HCT116 (cell line): ENCODE results near the gene SPTB. TPM values are rescaled to one million over a fixed set of nuclear protein-coding genes. Genes with fewer than 3 reads are reported as not detected.

Experiments
- ATAC-seq: fragments of 200-7000 bp; cut with Tn5 transposase; 2 replicates; pipeline ENCODE4 v1.9.1; 2020; ENCODE audit warnings: mild to moderate bottlenecking, moderate library complexity
- BruUV-seq: library from RNA; stranded (reverse); fragments of 400-500 nt; replicated peaks from 2 replicates; lab custom pipeline; 2021; lab: Mats Ljungman, UMichigan
- CTCF ChIA-PET: fragments of 300-600 bp; sonication (Branson Sonifier 250); formaldehyde crosslinking; loops from one replicate; lab custom pipeline; 2021; ENCODE audit warnings: antibody characterized with exemption; lab: Charles Lee
- POLR2A ChIA-PET: fragments of 300-600, 350-600 bp; sonication (Branson Sonifier 250); formaldehyde crosslinking; loops from one replicate; lab custom pipeline; 2021; ENCODE audit warnings: antibody characterized with exemption; lab: Charles Lee
- RAD21 ChIA-PET, 2 experiments: fragments of 300-600 bp; sonication (Branson Sonifier 250); formaldehyde crosslinking; loops; one replicate each; lab custom pipeline; 2023; ENCODE audit warnings: low total read pairs in 2 of 2; ENCODE audit not compliant: uncharacterized antibody in 2 of 2, unreplicated experiment in 2 of 2, low non-redundant PET in 1 of 2; lab: Charles Lee
- DNase-seq: peaks from one replicate; pipeline ENCODE4 v3.0.0-alpha.2; 2010; ENCODE audit warnings: low read depth, low spot score
- H2AFZ ChIP-seq: fragments of 200-600 bp; shearing (Covaris generic), sonication (generic); 2 replicates; pipeline ENCODE4 v1.6.1; 2017; ENCODE audit warnings: low read depth, mixed run types, mixed read lengths, antibody characterized with exemption, low read length; ENCODE audit not compliant: poor library complexity, severe bottlenecking
- H3K27ac ChIP-seq: 2 replicates; pipeline ENCODE4 v1.5.1; 2012; ENCODE audit warnings: low read depth, low read length
- H3K27me3 ChIP-seq: fragments of 200-600 bp; sonication (generic); 2 replicates; pipeline ENCODE4 v1.6.1; 2016; ENCODE audit warnings: mixed run types, low read length, mixed read lengths; ENCODE audit not compliant: insufficient read depth
- H3K36me3 ChIP-seq, 2 experiments: fragments of 200-500 bp in 1 of 2; fragments of 200-600 bp in 1 of 2; sonication (Bioruptor generic) in 1 of 2; sonication (generic) in 1 of 2; 2 replicates each; pipeline versions ENCODE4 v1.5.1 to v1.6.1; 2014 to 2016; ENCODE audit warnings: low read length in 2 of 2, inconsistent platforms in 1 of 2, mixed read lengths in 1 of 2, mixed run types in 1 of 2; ENCODE audit not compliant: insufficient read depth in 2 of 2, control insufficient read depth in 1 of 2
- H3K4me1 ChIP-seq, 2 experiments: fragments of 200-600 bp in 1 of 2; sonication (generic) in 1 of 2; 2 replicates each; pipeline versions ENCODE4 v1.5.1 to v1.6.1; 2012 to 2017; ENCODE audit warnings: low read length in 2 of 2, inconsistent platforms in 1 of 2, mild to moderate bottlenecking in 1 of 2, mixed read lengths in 1 of 2, mixed run types in 1 of 2, moderate library complexity in 1 of 2; ENCODE audit not compliant: insufficient read depth in 2 of 2, control insufficient read depth in 1 of 2
- H3K4me2 ChIP-seq: fragments of 200-600 bp; sonication (generic); 2 replicates; pipeline ENCODE4 v1.6.1; 2017; ENCODE audit warnings: mixed run types, low read length, mixed read lengths
- H3K4me3 ChIP-seq, 2 experiments: fragments of 200-600 bp in 1 of 2; sonication (generic) in 1 of 2; replicated peaks in 1 of 2; 2 replicates each; pipeline ENCODE4 v1.5.1; 2011 to 2016; ENCODE audit warnings: low read length in 2 of 2, control low read depth in 1 of 2, low read depth in 1 of 2, mild to moderate bottlenecking in 1 of 2, mixed read lengths in 1 of 2, mixed run types in 1 of 2
- H3K79me2 ChIP-seq: fragments of 200-600 bp; sonication (generic); 2 replicates; pipeline ENCODE4 v1.6.1; 2017; ENCODE audit warnings: mild to moderate bottlenecking, mixed run types, low read length, moderate library complexity, mixed read lengths; ENCODE audit not compliant: insufficient read depth
- H3K9ac ChIP-seq: fragments of 200-600 bp; sonication (generic); 2 replicates; pipeline ENCODE4 v1.6.1; 2016; ENCODE audit warnings: low read length, mixed read lengths
- H3K9me2 ChIP-seq: fragments of 200-600 bp; sonication (generic), shearing (Covaris generic); 2 replicates; pipeline ENCODE4 v1.6.1; 2017; ENCODE audit warnings: mixed run types, mild to moderate bottlenecking, moderate library complexity; ENCODE audit not compliant: insufficient read depth
- H3K9me3 ChIP-seq, 2 experiments: fragments of 200-500 bp in 1 of 2; fragments of 200-600 bp in 1 of 2; sonication (Bioruptor generic) in 1 of 2; sonication (generic) in 1 of 2; 2 replicates each; pipeline ENCODE4 v1.6.1; 2014 to 2017; ENCODE audit warnings: low read length in 2 of 2, mixed read lengths in 2 of 2, inconsistent platforms in 1 of 2, low read depth in 1 of 2, mild to moderate bottlenecking in 1 of 2, mixed run types in 1 of 2, moderate library complexity in 1 of 2; ENCODE audit not compliant: control insufficient read depth in 1 of 2, insufficient read depth in 1 of 2
- H4K20me1 ChIP-seq: fragments of 200-600 bp; sonication (generic), shearing (Covaris generic); 2 replicates; pipeline ENCODE4 v1.6.1; 2017; ENCODE audit warnings: mixed run types, mild to moderate bottlenecking, moderate library complexity; ENCODE audit not compliant: insufficient read depth
- CBX3 ChIP-seq: IDR thresholded peaks from 2 replicates; pipeline ENCODE4 v1.6.1; 2012; ENCODE audit warnings: low read depth
- ELF1 ChIP-seq: IDR thresholded peaks from 2 replicates; pipeline ENCODE4 v1.6.1; 2012; ENCODE audit warnings: low read depth, borderline replicate concordance
- EZH2 ChIP-seq: fragments of 200-600 bp; sonication (generic); IDR thresholded peaks from 2 replicates; pipeline ENCODE4 v1.6.1; 2017; ENCODE audit warnings: antibody characterized with exemption, mixed run types
- EZH2phosphoT487 ChIP-seq: fragments of 200-600 bp; IDR thresholded peaks from 2 replicates; pipeline ENCODE4 v1.6.1; 2018; ENCODE audit warnings: antibody characterized with exemption, borderline replicate concordance
- POLR2AphosphoS5 ChIP-seq: IDR thresholded peaks from 2 replicates; pipeline ENCODE4 v1.6.1; 2011; ENCODE audit warnings: mild to moderate bottlenecking, low read depth, low read length, moderate library complexity
- SIN3A ChIP-seq: IDR thresholded peaks from 2 replicates; pipeline ENCODE4 v1.6.1; 2012; ENCODE audit warnings: low read depth
- TCF7L2 ChIP-seq: IDR thresholded peaks from 2 replicates; pipeline ENCODE4 v1.7.0; 2011; ENCODE audit warnings: borderline replicate concordance, inconsistent platforms; ENCODE audit not compliant: insufficient read depth, insufficient read length; ENCODE audit errors: extremely low read depth
- YY1 ChIP-seq: IDR thresholded peaks from 2 replicates; pipeline ENCODE4 v1.6.1; 2011; ENCODE audit warnings: low read length, low read depth, moderate library complexity, mild to moderate bottlenecking; ENCODE audit not compliant: insufficient replicate concordance; ENCODE audit errors: extremely low read depth
- ZFX ChIP-seq: fragments of 450-650 bp; IDR thresholded peaks from 2 replicates; pipeline ENCODE4 v1.6.1; 2017
- ZNF274 ChIP-seq: fragments of 200-500 bp; sonication (Bioruptor generic); IDR thresholded peaks from 2 replicates; pipeline ENCODE4 v1.6.1; 2014; ENCODE audit warnings: mild to moderate bottlenecking, low read depth, low read length, inconsistent platforms
- intact Hi-C: fragments of 100-400 bp; cut with micrococcal nuclease; formaldehyde crosslinking; loops from 2 replicates; pipeline ENCODE4 v1.10.0; 2022
- total RNA-seq: library from RNA; stranded (reverse); gene quantifications from one replicate; pipeline ENCODE4 v1.2.1, GENCODE V29; 2021; ENCODE audit not compliant: unreplicated experiment
- TF ChIP-seq, protein P1 (sequence below): IDR thresholded peaks from 2 replicates; pipeline ENCODE4 v1.6.1; 2011; ENCODE audit warnings: mild to moderate bottlenecking, low read length, moderate library complexity; ENCODE audit not compliant: insufficient replicate concordance; ENCODE audit errors: extremely low read depth
- TF ChIP-seq, protein P2 (sequence below): IDR thresholded peaks from 2 replicates; pipeline ENCODE4 v1.6.1; 2012; ENCODE audit warnings: low read depth
- TF ChIP-seq, protein P3 (sequence below): IDR thresholded peaks from 2 replicates; pipeline ENCODE4 v1.6.1; 2012
- TF ChIP-seq, protein P4 (sequence below): IDR thresholded peaks from 2 replicates; pipeline ENCODE4 v1.6.1; 2012

Gene SPTB
- total RNA-seq, 1 experiment from 2014 or later = 4.2 TPM

DNA sequence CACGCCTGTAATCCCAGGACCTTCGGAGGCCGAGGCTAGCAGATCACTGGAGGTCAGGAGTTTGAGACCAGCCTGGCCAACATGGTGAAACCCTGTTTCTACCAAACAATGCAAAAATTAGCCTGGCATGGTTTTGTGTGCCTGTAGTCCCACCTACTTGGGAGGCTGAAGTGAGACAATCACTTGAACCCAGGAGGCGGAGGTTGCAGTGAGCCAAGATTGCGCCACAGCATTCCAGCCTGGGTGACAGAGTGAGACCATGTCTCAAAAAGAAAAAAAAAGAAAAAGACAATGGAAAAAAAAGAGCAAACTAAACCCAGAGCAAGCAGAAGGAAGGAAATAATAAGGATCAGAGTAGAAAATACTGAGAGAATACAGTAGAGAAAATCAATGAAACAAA lies 39.9 kb upstream of the SPTB start:
- ChIA-PET CTCF (no interaction called here), POLR2A (no interaction called here), RAD21 (no interaction called here)
- no peaks in the 10 kb centered on the region for H3K9me3 ChIP-seq
- no peak overlapping the region for H3K4me3 ChIP-seq
- no peak for TF ChIP-seq ZFX
- TF ChIP-seq, protein P1, sequence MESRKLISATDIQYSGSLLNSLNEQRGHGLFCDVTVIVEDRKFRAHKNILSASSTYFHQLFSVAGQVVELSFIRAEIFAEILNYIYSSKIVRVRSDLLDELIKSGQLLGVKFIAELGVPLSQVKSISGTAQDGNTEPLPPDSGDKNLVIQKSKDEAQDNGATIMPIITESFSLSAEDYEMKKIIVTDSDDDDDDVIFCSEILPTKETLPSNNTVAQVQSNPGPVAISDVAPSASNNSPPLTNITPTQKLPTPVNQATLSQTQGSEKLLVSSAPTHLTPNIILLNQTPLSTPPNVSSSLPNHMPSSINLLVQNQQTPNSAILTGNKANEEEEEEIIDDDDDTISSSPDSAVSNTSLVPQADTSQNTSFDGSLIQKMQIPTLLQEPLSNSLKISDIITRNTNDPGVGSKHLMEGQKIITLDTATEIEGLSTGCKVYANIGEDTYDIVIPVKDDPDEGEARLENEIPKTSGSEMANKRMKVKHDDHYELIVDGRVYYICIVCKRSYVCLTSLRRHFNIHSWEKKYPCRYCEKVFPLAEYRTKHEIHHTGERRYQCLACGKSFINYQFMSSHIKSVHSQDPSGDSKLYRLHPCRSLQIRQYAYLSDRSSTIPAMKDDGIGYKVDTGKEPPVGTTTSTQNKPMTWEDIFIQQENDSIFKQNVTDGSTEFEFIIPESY = no peak
- no peak for TF ChIP-seq ELF1
- TF ChIP-seq, protein P2, sequence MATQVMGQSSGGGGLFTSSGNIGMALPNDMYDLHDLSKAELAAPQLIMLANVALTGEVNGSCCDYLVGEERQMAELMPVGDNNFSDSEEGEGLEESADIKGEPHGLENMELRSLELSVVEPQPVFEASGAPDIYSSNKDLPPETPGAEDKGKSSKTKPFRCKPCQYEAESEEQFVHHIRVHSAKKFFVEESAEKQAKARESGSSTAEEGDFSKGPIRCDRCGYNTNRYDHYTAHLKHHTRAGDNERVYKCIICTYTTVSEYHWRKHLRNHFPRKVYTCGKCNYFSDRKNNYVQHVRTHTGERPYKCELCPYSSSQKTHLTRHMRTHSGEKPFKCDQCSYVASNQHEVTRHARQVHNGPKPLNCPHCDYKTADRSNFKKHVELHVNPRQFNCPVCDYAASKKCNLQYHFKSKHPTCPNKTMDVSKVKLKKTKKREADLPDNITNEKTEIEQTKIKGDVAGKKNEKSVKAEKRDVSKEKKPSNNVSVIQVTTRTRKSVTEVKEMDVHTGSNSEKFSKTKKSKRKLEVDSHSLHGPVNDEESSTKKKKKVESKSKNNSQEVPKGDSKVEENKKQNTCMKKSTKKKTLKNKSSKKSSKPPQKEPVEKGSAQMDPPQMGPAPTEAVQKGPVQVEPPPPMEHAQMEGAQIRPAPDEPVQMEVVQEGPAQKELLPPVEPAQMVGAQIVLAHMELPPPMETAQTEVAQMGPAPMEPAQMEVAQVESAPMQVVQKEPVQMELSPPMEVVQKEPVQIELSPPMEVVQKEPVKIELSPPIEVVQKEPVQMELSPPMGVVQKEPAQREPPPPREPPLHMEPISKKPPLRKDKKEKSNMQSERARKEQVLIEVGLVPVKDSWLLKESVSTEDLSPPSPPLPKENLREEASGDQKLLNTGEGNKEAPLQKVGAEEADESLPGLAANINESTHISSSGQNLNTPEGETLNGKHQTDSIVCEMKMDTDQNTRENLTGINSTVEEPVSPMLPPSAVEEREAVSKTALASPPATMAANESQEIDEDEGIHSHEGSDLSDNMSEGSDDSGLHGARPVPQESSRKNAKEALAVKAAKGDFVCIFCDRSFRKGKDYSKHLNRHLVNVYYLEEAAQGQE = no peak
- TF ChIP-seq, protein P3, sequence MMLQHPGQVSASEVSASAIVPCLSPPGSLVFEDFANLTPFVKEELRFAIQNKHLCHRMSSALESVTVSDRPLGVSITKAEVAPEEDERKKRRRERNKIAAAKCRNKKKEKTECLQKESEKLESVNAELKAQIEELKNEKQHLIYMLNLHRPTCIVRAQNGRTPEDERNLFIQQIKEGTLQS = no peak
- no peak for TF ChIP-seq SIN3A
- TF ChIP-seq CBX3 = no peak
- no peak for TF ChIP-seq POLR2AphosphoS5
- TF ChIP-seq EZH2phosphoT487 = no peak
- TF ChIP-seq TCF7L2 = no peak
- TF ChIP-seq YY1 = no peak
- no peak for TF ChIP-seq ZNF274
- no peak for TF ChIP-seq EZH2
- TF ChIP-seq, protein P4, sequence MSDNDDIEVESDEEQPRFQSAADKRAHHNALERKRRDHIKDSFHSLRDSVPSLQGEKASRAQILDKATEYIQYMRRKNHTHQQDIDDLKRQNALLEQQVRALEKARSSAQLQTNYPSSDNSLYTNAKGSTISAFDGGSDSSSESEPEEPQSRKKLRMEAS = no peak
- H3K4me1 ChIP-seq = peaks cover 6 to 10% of the 10 kb centered on the region in 2 experiments; a peak in 3 of 4 replicates
- no peak overlapping the region for H2AFZ ChIP-seq
- H3K27ac ChIP-seq = no peak overlapping the region
- intact Hi-C loops = no loop called here
- no peaks in the 10 kb centered on the region for H3K27me3 ChIP-seq
- H3K79me2 ChIP-seq = peaks cover 95% of the 10 kb centered on the region
- BruUV-seq = no TSS peak
- no peaks in the 10 kb centered on the region for H4K20me1 ChIP-seq
- ATAC-seq (no peak), DNase-seq (no peak)
- no peaks in the 10 kb centered on the region for H3K9me2 ChIP-seq
- peaks cover 0 to 12% of the 10 kb centered on the region in 2 experiments; a peak in 2 of 4 replicates for H3K36me3 ChIP-seq
- no peak overlapping the region for H3K4me2 ChIP-seq
- no peak overlapping the region for H3K9ac ChIP-seq
